ENCODE data around the gene POLR3B.

POLR3B gene

DNA sequence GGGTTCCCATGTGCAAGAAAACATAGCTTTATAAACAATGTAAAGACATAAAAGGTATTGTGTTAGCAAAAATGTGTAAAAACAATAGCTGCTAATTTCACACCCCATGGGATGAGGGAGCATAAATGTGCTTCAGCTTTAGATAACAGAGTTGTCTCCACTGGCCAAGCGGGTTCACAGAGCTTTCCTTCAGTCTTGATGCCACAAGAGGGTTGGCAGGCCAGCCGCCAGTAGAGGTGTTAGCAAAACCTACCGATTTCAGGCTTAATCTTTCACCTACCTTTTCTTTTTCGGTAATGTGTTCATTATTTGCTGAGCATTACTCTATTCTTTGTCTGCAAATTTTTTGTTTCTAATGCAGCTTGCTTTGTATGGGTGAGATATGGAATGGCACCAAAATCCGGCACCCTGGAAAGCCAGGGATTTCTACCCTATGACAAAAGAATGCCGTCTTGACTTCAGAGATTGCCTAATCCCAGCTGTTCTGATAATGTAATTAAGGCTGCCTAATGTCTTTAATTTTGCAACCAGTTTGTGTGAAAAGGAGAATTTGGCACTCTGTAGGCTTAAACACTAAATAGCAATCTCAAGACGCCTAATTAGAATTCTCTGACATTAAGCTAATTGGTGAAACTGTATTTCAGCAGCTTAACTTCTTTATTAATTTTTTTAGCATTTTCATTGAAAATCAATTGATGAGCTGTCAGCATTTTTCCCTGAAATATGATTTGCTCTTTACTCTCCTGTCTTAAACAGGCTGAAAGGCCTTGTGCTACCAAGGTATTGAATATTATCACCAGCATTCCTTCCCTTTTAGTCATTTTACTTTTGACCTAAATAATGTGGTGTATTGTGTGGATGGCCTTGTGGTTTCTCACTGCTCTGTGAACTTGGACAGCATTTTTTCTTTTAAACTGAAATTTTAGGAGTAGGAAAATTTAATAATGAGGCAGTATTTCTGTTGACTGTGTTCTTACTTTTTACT is 60.7 kb downstream of the POLR3B start:
- no peak for DNase-seq (ENCODE audit: extremely low spot score)
- TF ChIP-seq, protein P1, sequence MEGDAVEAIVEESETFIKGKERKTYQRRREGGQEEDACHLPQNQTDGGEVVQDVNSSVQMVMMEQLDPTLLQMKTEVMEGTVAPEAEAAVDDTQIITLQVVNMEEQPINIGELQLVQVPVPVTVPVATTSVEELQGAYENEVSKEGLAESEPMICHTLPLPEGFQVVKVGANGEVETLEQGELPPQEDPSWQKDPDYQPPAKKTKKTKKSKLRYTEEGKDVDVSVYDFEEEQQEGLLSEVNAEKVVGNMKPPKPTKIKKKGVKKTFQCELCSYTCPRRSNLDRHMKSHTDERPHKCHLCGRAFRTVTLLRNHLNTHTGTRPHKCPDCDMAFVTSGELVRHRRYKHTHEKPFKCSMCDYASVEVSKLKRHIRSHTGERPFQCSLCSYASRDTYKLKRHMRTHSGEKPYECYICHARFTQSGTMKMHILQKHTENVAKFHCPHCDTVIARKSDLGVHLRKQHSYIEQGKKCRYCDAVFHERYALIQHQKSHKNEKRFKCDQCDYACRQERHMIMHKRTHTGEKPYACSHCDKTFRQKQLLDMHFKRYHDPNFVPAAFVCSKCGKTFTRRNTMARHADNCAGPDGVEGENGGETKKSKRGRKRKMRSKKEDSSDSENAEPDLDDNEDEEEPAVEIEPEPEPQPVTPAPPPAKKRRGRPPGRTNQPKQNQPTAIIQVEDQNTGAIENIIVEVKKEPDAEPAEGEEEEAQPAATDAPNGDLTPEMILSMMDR (IDR thresholded peaks at IDR 0.05; ENCODE audit: control extremely low read depth, extremely low read depth, low read depth, missing control alignments) = no peak
- POLR2A ChIA-PET = no interaction called here
- CTCF ChIA-PET = interaction anchor here (0.7 to 1.7 kb wide), 7 partner anchors 9 to 424 kb away, joined by 3 to 5 read pairs (median 3); no protein-coding TSS in a partner anchor

DNA sequence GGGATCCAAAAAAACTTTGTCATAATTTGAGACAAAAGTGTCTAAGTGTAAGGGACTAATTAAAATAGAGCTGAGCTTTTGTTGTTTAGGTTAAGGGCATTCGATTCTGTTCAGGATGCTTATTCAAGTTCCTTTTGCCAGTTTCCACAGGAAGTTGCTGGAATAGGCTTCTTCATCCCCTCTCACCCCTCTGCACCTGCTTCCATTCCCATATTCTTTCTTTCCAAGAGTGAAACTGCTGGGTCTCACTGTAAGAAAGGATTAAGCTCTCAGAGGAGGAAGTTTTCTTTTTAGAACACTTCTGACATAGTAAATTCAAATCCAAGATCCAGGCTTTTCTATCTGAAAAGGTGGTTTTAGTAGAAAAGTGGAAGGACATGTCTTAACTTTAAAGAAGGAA is 61.4 kb downstream of the POLR3B start:
- TF ChIP-seq, protein P1 (IDR thresholded peaks at IDR 0.05; ENCODE audit: control extremely low read depth, extremely low read depth, low read depth, missing control alignments) = no peak
- CTCF ChIA-PET = interaction anchor here (1.0 to 1.7 kb wide), 3 partner anchors 13 to 46 kb away, joined by 3 to 5 read pairs (median 4); no protein-coding TSS in a partner anchor
- no peak for DNase-seq (ENCODE audit: extremely low spot score)
- POLR2A ChIA-PET = no interaction called here

DNA sequence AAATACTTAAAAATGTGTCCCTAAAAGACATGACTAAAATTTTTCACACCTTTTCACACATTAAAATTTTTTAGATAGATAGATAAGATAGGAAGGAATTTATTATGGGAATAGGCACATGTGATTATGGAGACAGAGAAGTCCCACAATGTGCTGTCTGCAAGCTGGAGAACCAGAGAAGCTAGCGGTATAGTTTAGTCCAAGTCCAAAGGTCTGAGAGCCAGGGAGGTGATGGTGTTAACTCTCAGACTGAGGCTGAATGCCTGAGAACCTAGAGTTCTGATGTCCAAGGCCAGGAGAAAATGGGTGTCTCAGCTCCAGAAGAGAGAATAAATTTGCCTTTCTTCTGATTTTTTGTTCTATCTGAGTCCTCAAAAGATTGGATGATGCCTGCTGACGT is 65.7 kb downstream of the POLR3B start:
- DNase-seq (ENCODE audit: extremely low spot score) = no peak
- POLR2A ChIA-PET = no interaction called here
- TF ChIP-seq, protein P1 (IDR thresholded peaks at IDR 0.05; ENCODE audit: control extremely low read depth, extremely low read depth, low read depth, missing control alignments) = no peak
- CTCF ChIA-PET = no interaction called here

DNA sequence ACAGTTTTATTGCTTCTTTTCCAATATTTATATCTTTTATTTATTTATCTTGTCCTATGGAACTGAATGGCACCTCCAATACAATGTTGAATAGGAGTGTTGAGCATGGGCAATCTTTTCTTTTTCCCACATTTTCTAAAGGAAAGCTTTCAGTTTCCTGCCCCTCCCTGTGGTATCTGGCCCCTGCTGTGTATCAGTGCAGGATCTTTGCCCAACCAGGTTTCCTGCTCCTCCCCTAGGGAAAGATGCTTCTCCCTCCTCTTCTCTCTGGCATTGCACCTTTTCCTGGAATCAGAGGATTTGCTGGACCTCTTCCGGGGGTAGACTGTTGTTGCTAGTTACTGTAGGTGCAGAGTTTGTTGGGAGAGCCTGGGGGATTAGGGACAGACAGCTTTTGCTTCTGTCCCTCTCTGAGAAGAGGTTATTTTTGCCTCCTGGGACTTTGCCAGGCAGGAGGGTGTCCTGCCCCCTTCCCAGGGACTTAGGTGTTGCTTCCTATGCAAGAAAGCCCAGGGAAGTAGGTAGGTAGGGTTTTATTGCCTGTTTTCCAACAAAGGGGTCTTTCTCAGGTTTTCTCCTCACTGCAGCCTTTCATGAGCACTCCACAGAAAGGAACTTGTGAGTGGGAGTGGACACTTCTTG is 67.6 kb downstream of the POLR3B start:
- TF ChIP-seq, protein P1 (IDR thresholded peaks at IDR 0.05; ENCODE audit: control extremely low read depth, extremely low read depth, low read depth, missing control alignments) = no peak
- POLR2A ChIA-PET = no interaction called here
- CTCF ChIA-PET = interaction anchor here (0.6 to 1.8 kb wide), 2 partner anchors 13 to 147 kb away, joined by 4 read pairs; no protein-coding TSS in a partner anchor
- DNase-seq (ENCODE audit: extremely low spot score) = no peak

DNA sequence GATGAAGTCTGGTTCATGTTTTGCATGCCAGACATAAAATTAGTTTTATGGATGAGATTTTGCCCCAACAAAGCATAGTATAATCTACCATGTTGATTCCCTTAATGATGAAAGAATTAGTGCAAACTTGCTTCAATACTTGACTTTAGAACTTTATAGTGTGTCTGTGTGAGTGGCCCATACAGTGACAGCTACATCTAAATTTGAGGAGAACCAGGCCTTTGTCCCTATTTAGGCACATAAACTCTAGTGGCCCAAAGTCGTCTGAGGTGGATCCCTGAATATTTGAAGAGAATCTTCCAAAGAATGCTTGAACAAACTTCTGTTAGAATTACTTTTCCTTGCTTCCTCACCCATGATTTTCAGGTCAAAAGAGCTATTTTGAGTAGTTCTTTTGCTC is 70.4 kb downstream of the POLR3B start:
- CTCF ChIA-PET = interaction anchor here (1.3 kb wide), 1 partner anchor 15 kb away, joined by 3 read pairs; no protein-coding TSS in a partner anchor
- POLR2A ChIA-PET = no interaction called here
- DNase-seq (ENCODE audit: extremely low spot score) = no peak
- TF ChIP-seq, protein P1 (IDR thresholded peaks at IDR 0.05; ENCODE audit: control extremely low read depth, extremely low read depth, low read depth, missing control alignments) = no peak

DNA sequence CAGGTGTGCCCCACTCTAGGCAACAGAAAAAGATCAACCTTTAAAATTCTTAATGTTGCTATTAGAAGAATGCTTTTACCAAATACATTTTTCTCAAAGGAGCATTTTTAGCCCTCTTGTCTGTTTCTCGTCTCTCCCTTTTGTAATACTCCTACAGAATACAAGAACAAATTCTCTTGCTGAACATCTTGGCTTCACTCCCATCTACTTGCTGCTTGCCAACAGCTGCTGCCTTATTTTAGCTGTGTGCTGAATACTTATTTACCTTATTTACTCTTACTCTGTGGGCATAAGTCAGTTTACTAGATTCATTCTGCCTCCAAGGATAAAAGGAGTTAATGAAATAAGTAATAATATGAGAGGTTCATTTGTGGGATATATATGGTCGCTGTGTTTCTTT is 70.8 kb downstream of the POLR3B start:
- ChIA-PET POLR2A (no interaction called here), CTCF (interaction anchor here (1.3 to 1.5 kb wide), 2 partner anchors 11 to 14 kb away, joined by 3 to 5 read pairs; no protein-coding TSS in a partner anchor)

More for the DNA sequence above, 70.8 kb downstream of the POLR3B start:
- DNase-seq (ENCODE audit: extremely low spot score) = no peak
- TF ChIP-seq, protein P1 (IDR thresholded peaks at IDR 0.05; ENCODE audit: control extremely low read depth, extremely low read depth, low read depth, missing control alignments) = no peak

Measured in GM10248 (cell line).